Neuron (in vitro differentiated cells): Measurements from ENCODE around the gene MXRA7.

Experiments used
- H2AFZ ChIP-seq: one replicate; pipeline ENCODE4 v1.6.1; 2013; ENCODE audit warnings: low read depth, mild to moderate bottlenecking, inconsistent platforms, low read length, moderate library complexity
- H3K27me3 ChIP-seq: one replicate; pipeline ENCODE4 v1.6.1; 2013; ENCODE audit warnings: low read length; ENCODE audit not compliant: insufficient read depth
- H3K36me3 ChIP-seq: one replicate; pipeline ENCODE4 v1.6.1; 2013; ENCODE audit warnings: low read length; ENCODE audit not compliant: insufficient read depth
- H3K4me1 ChIP-seq: one replicate; pipeline ENCODE4 v1.6.1; 2013; ENCODE audit warnings: low read length; ENCODE audit not compliant: insufficient read depth
- H3K4me3 ChIP-seq: 2 replicates; pipeline ENCODE4 v1.5.1; 2013; ENCODE audit warnings: mild to moderate bottlenecking, low read length, moderate library complexity
- H3K9me3 ChIP-seq: one replicate; pipeline ENCODE4 v1.6.1; 2013; ENCODE audit warnings: low read length

Gene MXRA7

DNA sequence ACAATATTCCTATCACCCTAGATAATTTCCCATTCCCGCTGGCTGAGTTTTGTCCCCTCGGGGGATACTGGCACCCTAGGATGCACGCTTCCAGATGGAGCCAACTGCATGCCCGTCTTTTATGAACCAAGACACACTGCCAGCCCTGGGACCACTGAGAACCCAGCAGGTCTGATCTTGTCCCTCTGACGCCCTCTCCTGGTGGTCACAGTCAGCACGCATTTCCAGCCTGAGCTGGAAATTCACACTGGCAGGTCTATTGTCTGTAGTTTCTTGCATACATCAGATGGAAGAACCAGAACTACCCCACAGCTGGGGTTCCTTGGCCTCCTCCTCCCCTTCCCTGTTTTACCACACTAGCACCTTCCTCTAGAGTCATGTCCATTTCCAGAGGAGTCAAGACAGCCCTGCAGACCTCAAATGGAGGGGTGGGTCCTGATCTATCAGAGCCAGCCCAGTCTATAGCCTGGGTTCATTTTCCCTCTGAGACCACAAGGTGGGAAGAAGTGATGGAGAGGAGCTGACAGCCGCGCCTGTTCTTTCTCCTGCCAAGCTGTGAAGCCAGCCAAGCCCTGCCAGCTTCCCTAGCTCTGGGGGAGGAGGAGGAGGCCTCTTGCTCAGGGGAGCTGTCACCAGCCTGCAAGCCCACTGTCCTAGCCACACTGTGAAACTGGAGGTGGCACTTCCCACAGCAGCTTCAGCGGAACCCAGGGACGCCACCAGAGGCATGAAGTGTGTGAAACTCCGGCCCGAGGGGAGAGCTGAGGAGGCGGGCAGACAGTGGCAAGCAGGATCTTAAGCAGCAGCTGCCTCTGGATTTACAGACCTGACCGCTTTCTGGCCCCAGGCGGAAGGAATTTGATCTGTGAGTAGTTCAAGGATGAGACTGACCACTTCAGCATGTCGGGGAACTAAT, 29.3 kb downstream of the MXRA7 start:
- no peaks in the 10 kb centered on the region for H3K27me3 ChIP-seq
- H3K36me3 ChIP-seq: peaks cover 5% of the 10 kb centered on the region

DNA sequence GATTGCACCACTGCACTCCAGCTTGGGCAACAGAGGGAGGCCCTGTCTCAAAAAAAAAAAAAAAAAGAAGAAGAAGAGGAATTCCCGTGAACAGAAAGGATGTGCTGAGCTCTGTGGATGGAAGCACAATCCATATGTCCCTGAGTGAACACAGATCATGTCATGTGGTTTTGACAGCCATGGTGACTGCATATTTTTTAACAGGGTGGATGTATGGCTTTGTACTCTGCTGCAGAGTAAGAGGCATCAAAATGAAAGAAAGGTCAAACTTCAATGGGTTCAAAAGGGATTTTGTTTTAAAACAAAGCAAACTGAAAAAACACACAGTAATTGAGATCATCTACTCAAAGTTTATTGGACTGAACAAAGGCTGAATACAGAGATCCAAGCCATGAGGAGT, 31.5 kb downstream of the MXRA7 start:
- Histone ChIP-seq H3K9me3 (no peaks in the 10 kb centered on the region), H3K4me1 (peaks cover 16% of the 10 kb centered on the region), H3K4me3 (no peak overlapping the region), H2AFZ (no peak overlapping the region), H3K27me3 (no peaks in the 10 kb centered on the region), H3K36me3 (peaks cover 5% of the 10 kb centered on the region)

More for the DNA sequence above, 29.3 kb downstream of the MXRA7 start:
- Histone ChIP-seq H3K9me3 (no peaks in the 10 kb centered on the region), H3K4me1 (peaks cover 16% of the 10 kb centered on the region), H3K4me3 (no peak overlapping the region), H2AFZ (no peak overlapping the region)

DNA sequence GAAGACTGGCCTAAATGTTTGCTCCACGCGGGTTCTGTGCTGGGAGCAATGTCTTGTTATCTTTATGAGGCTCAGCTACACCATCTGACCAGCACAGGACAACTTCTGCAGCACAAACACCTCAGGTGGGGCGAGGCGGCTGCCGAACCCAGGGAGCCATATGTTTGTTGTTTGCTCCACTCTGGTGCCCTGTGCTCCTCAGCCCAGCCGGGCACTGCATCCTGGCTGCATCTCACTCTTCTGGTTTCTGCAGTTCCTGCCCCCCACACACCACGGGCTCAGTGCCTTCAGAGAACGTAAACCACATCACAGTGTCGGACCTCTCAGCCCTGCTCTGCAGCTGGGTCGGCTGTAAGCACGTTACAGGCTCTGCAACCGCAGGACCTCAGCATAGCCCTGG, 32.4 kb downstream of the MXRA7 start:
- H3K27me3 ChIP-seq: no peaks in the 10 kb centered on the region
- H2AFZ ChIP-seq: no peak overlapping the region
- peaks cover 9% of the 10 kb centered on the region for H3K4me1 ChIP-seq
- H3K4me3 ChIP-seq: no peak overlapping the region
- peaks cover 5% of the 10 kb centered on the region for H3K36me3 ChIP-seq
- no peaks in the 10 kb centered on the region for H3K9me3 ChIP-seq

GRCh38 chr17:76677406-76677805, 33.4 kb downstream of the MXRA7 start:
- no peak overlapping the region for H2AFZ ChIP-seq
- peaks cover 1% of the 10 kb centered on the region for H3K36me3 ChIP-seq
- H3K9me3 ChIP-seq: no peaks in the 10 kb centered on the region
- H3K4me1 ChIP-seq: peaks cover 7% of the 10 kb centered on the region
- H3K4me3 ChIP-seq: no peak overlapping the region
- H3K27me3 ChIP-seq: no peaks in the 10 kb centered on the region

- no peak overlapping the region for H2AFZ ChIP-seq
- no peaks in the 10 kb centered on the region for H3K9me3 ChIP-seq
- H3K36me3 ChIP-seq: no peaks in the 10 kb centered on the region
- H3K4me3 ChIP-seq: no peak overlapping the region
- no peaks in the 10 kb centered on the region for H3K27me3 ChIP-seq
- peaks cover 10% of the 10 kb centered on the region for H3K4me1 ChIP-seq
These were observed 34.1 kb downstream of the MXRA7 start for GRCh38 chr17:76676629-76677028.

GRCh38 chr17:76675648-76676047, 35.1 kb downstream of the MXRA7 start:
- H3K4me3 ChIP-seq: no peak overlapping the region
- no peaks in the 10 kb centered on the region for H3K27me3 ChIP-seq
- H3K9me3 ChIP-seq: no peaks in the 10 kb centered on the region
- H3K4me1 ChIP-seq: peaks cover 9% of the 10 kb centered on the region
- no peaks in the 10 kb centered on the region for H3K36me3 ChIP-seq
- H2AFZ ChIP-seq: no peak overlapping the region

DNA sequence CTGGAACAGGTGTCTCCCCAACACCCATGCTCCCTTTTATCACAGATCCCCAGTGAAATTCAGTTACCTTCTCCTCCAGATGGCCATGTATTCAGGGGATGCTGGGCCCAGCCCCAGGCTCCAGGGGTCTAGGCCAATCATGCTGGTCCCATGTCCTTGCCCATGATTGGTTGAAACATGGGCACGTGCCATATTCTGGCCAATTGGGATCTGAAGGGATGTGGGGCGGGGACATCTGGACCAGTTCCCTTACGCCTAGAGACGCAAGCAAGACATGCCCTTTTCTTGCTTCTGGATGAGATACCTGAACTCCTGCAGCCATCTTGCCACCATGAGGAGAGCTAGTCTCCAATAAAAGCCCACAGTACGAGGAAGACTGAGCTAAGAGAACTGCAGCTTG, 36.2 kb downstream of the MXRA7 start:
- H2AFZ ChIP-seq: no peak overlapping the region

DNA sequence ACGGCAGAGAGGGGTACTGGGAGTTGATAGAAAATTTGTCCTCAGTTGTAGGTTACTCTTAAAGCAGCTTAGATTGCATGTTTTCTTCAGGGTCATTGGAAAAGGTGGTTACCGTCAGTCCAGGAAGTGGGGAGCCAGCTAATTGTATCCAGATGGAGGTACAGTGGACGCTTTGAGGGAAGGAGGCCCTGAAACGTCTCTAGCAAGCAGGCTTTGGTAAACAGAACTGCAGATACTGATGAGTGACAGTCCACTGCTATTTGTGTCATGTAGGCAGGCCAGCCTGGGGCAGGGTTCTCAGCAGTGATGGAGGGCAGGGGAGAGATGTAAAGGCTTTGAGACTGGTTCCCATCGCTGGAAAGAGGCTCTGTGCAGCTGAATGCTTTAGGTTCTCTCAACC, 37.0 kb downstream of the MXRA7 start:
- H2AFZ ChIP-seq: no peak overlapping the region

More for the DNA sequence above, 36.2 kb downstream of the MXRA7 start:
- no peaks in the 10 kb centered on the region for H3K9me3 ChIP-seq
- no peaks in the 10 kb centered on the region for H3K27me3 ChIP-seq
- H3K4me3 ChIP-seq: no peak overlapping the region
- no peaks in the 10 kb centered on the region for H3K36me3 ChIP-seq
- peaks cover 9% of the 10 kb centered on the region for H3K4me1 ChIP-seq

DNA sequence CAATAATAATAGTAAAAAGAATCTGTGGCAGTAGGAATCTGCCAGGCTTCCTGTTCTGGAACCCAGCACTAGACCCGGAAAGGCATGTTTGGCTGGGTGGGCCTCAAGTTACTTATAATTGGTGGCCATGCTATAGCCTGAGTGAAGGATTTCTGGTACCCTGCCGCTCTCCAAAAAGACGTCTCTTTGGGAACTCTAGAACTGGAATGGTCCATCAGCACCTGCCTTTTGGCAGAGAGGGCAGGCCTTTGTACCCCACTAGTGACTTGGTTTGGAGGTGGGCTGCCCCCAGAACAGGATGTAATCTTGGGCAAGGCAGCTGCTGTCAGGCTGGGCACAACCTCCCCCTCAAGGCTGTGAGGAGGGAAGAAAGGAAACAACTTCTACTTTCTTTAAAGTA, 37.9 kb downstream of the MXRA7 start:
- no peaks in the 10 kb centered on the region for H3K9me3 ChIP-seq
- H3K4me1 ChIP-seq: peaks cover 9% of the 10 kb centered on the region
- H3K36me3 ChIP-seq: no peaks in the 10 kb centered on the region
- H3K4me3 ChIP-seq: no peak overlapping the region
- no peaks in the 10 kb centered on the region for H3K27me3 ChIP-seq
- H2AFZ ChIP-seq: no peak overlapping the region

More for the DNA sequence above, 37.0 kb downstream of the MXRA7 start:
- H3K36me3 ChIP-seq: no peaks in the 10 kb centered on the region
- no peaks in the 10 kb centered on the region for H3K27me3 ChIP-seq
- H3K4me3 ChIP-seq: no peak overlapping the region
- H3K4me1 ChIP-seq: peaks cover 9% of the 10 kb centered on the region
- H3K9me3 ChIP-seq: no peaks in the 10 kb centered on the region

DNA sequence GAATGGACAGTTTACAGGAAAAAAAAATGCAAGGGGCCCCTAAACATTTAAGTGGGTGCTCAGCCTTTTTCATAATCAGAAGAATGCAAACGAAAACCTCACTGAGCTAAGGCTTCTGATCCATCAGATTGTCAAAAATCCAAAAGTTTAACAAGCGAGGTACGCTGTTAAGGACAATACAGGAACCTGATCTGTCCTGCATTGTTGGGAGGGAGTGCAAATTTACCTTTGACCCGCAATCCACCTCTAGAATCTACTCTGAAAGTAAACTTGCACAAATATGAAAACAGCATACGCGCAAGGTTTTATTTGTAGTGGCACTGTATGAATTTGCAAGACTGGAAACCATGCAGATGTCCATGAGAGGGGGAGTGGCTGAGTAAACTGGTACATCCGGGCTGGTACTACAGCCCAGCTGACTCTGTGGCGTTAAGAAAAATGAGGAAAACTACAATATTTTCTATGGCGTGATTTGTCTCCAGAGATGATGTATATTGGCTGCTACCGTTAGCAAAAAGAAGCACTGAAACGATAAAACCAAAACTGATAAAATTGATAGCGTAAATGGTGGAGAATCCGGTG, 38.4 kb downstream of the MXRA7 start:
- Histone ChIP-seq H3K36me3 (no peaks in the 10 kb centered on the region), H3K4me3 (peak overlapping the region; percentile 89), H3K27me3 (no peaks in the 10 kb centered on the region), H3K4me1 (peaks cover 9% of the 10 kb centered on the region), H2AFZ (peak overlapping the region; percentile 68), H3K9me3 (no peaks in the 10 kb centered on the region)

- H3K4me3 ChIP-seq: peak overlapping the region; percentile 89
- peak overlapping the region; percentile 68 for H2AFZ ChIP-seq
- H3K4me1 ChIP-seq: peaks cover 9% of the 10 kb centered on the region
- no peaks in the 10 kb centered on the region for H3K27me3 ChIP-seq
- no peaks in the 10 kb centered on the region for H3K36me3 ChIP-seq
- H3K9me3 ChIP-seq: no peaks in the 10 kb centered on the region
These were observed 38.9 kb downstream of the MXRA7 start for GRCh38 chr17:76671912-76672262.

DNA sequence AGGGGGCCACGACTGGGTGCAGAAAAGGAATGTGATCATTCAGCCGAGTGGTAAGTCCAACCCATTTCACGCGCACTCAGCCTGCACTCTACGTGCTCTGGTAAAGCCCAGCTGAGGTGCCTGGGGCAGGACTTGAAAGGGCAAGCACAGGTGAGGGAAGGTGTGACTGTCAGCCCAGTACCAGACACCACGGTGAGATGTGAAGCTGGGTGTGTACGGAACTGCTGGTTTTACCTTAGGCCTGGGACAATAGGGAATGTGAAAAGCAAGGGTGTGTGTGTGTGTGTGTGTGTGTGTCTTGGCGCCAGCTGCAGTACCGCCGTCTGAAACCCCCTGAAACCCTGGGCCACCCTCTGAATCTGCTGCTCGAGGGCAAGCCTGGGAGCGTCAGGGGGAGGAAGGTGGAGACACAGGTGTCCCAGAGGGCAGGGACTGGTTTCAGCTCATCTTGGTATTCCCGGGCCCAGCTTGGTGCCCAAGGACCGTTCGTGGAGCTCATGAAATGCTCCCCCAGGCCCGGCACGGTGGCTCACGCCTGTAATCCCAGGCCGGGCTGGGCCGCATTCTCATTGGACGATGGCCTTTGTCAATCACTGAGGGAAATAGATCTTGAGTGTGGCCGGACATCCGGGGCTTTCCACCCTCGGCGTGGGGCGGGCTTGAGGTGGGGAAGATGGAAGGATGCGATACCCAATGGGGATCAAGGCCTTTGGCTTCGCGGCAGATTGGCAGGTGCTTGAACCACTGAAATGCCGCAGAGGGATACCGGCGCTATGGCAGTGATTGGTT, 39.4 kb downstream of the MXRA7 start:
- H3K9me3 ChIP-seq: no peaks in the 10 kb centered on the region
- no peaks in the 10 kb centered on the region for H3K36me3 ChIP-seq
- peaks cover 9% of the 10 kb centered on the region for H3K4me1 ChIP-seq
- H2AFZ ChIP-seq: peak overlapping the region; percentile 64
- H3K4me3 ChIP-seq: peak overlapping the region; percentile 89
- no peaks in the 10 kb centered on the region for H3K27me3 ChIP-seq

DNA sequence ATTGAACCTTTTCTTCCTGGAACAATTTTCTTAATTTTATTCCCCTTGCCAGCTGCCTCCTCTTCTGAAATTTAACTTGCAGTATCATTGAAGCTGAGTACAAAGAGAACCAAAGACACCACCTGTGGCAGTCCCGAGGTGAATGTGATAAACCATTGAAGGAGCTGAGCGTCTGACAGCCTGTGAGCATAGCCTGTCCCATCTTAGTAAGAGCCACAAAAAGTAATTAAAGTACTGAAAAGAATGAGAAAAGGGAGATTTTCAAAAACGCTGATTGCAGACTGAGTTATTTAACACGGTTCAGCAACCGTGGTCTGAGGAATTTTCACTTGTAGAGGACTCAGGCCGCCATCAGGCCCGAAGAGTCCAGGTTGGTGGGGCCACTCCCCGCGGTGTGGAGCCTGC, 40.0 kb downstream of the MXRA7 start:
- H3K36me3 ChIP-seq: no peaks in the 10 kb centered on the region
- peak overlapping the region; percentile 64 for H2AFZ ChIP-seq
- no peak overlapping the region for H3K4me3 ChIP-seq
- peaks cover 9% of the 10 kb centered on the region for H3K4me1 ChIP-seq
- no peaks in the 10 kb centered on the region for H3K27me3 ChIP-seq
- H3K9me3 ChIP-seq: no peaks in the 10 kb centered on the region
